ENCODE measurements around the gene CCDC121. TPM values are rescaled to one million over a fixed set of nuclear protein-coding genes. Genes with fewer than 3 reads are reported as not detected.

Gene CCDC121
- total and polyA plus RNA-seq, 2 of the 4 experiments (the other 2 are of a cell fraction), result 0.65 to 2.0 TPM

DNA sequence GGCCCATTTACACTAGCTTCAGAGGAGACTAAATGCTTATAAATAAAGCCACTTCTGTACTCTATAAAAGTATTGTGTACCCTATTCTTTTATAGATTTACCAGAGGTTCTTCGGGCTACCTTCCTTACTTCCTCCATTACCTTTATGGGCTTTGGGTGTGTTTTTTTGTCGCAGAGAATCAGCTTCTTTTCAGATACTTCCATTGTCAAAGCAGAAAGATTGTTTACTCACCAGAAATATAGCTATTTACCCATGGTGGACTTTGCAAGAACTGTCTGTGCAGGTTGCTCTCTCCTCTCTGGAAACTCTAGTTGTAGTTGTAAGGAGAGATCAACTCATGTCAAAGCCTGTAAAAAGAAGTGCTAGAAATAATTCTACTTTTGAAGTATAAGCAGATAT, 14.8 kb downstream of the CCDC121 start:
- peaks cover 37% of the 10 kb centered on the region for H3K36me3 ChIP-seq (ENCODE audit: control insufficient read depth, insufficient read depth, low read length)
- POLR2A ChIA-PET (ENCODE audit: unreplicated experiment), result no interaction called here

More for the DNA sequence above, 14.8 kb downstream of the CCDC121 start:
- Histone ChIP-seq H2AFZ (replicated peaks; ENCODE audit: low read length, poor library complexity) (no peak overlapping the region), H3K18ac (ENCODE audit: low read depth, low read length) (no peak overlapping the region), H3K9me3 (ENCODE audit: control insufficient read depth, insufficient read depth, low read length) (no peaks in the 10 kb centered on the region), H3K27me3 (ENCODE audit: control insufficient read depth, insufficient read depth, low read length) (no peaks in the 10 kb centered on the region), H3K27ac (ENCODE audit: insufficient read depth, low read length) (no peak overlapping the region), H3K14ac (replicated peaks; ENCODE audit: low read depth, low read length) (no peak overlapping the region), H3K4me2 (ENCODE audit: low read depth, low read length) (no peak overlapping the region), H2AK5ac (ENCODE audit: low read depth, low read length) (no peak overlapping the region), H3K9ac (ENCODE audit: low read depth, low read length) (no peak overlapping the region), H3K23ac (ENCODE audit: low read depth, low read length) (no peak overlapping the region), H3K56ac (ENCODE audit: extremely low read depth, insufficient read depth, low read length) (no peak overlapping the region), H3K4ac (ENCODE audit: low read depth, low read length) (no peak overlapping the region), H3K9me1 (ENCODE audit: insufficient read depth, low read length) (no peaks in the 10 kb centered on the region), H4K5ac (ENCODE audit: low read depth, low read length) (no peak overlapping the region), H2BK20ac (ENCODE audit: low read depth, low read length) (no peak overlapping the region), H4K91ac (ENCODE audit: insufficient read depth, low read depth, low read length) (no peak overlapping the region), H3K79me1 (ENCODE audit: low read depth in 1 of 2, low read length in 2 of 2) (peaks cover 8 to 22% of the 10 kb centered on the region in 2 experiments), H2BK15ac (ENCODE audit: low read depth, low read length) (no peak overlapping the region), H2AK9ac (replicated peaks; ENCODE audit: low read depth, low read length, poor library complexity) (no peak overlapping the region), H4K8ac (ENCODE audit: low read depth in 2 of 2, low read length in 2 of 2) (no peak overlapping the region), H4K20me1 (ENCODE audit: insufficient read depth, low read length) (no peaks in the 10 kb centered on the region), H3K4me1 (ENCODE audit: control insufficient read depth, insufficient read depth, low read length) (no peaks in the 10 kb centered on the region), H3K4me3 (ENCODE audit: insufficient read depth, low read depth, low read length) (no peak overlapping the region), H2BK5ac (ENCODE audit: low read depth, low read length, poor library complexity, severe bottlenecking) (no peak overlapping the region), H2BK120ac (ENCODE audit: low read depth, low read length) (no peak overlapping the region)
- WGBS, 2 experiments (ENCODE audit: extremely low coverage in 2 of 2, insufficient read length in 1 of 2), result no CpG with 5 or more reads among the region's 2 CpGs
- TF ChIP-seq RAD21 (IDR thresholded peaks at IDR 0.05; ENCODE audit: low read length) (no peak), FOS (IDR thresholded peaks at IDR 0.05; ENCODE audit: low read depth, low read length) (no peak), MAFK (IDR thresholded peaks at IDR 0.05; ENCODE audit: low read depth, low read length) (no peak), MXI1 (IDR thresholded peaks at IDR 0.05; ENCODE audit: borderline replicate concordance, low read depth, low read length) (no peak), RCOR1 (IDR thresholded peaks at IDR 0.05; ENCODE audit: insufficient replicate concordance, low read length) (no peak), BHLHE40 (IDR thresholded peaks at IDR 0.05; ENCODE audit: low read depth, low read length) (no peak), NFE2L2 (IDR thresholded peaks at IDR 0.05; ENCODE audit: low read depth, low read length) (no peak)
- TF ChIP-seq, protein P1, sequence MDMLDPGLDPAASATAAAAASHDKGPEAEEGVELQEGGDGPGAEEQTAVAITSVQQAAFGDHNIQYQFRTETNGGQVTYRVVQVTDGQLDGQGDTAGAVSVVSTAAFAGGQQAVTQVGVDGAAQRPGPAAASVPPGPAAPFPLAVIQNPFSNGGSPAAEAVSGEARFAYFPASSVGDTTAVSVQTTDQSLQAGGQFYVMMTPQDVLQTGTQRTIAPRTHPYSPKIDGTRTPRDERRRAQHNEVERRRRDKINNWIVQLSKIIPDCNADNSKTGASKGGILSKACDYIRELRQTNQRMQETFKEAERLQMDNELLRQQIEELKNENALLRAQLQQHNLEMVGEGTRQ (IDR thresholded peaks at IDR 0.05; ENCODE audit: low read depth, low read length), result no peak
- BruUV-seq (replicated peaks), result no TSS peak
- CTCF ChIA-PET, result no interaction called here
- no peak for ATAC-seq (ENCODE audit: low read depth)
- dilution Hi-C loops (cut with HindIII; ENCODE audit: low sequenced_read_pairs, unreplicated experiment) (no loop called here), in situ Hi-C loops (cut with MboI; ENCODE audit: low sequenced_read_pairs) (no loop called here), intact Hi-C loops (cut with micrococcal nuclease) (no loop called here)
- DNase-seq, result no peak
